HG03342 (cell line): ENCODE measurements around the gene USP21.

Experiments
- ATAC-seq: cut with Tn5 transposase; IDR thresholded peaks from one replicate; pipeline ENCODE4 v1.9.1; 2021; ENCODE audit warnings: mild to moderate bottlenecking, moderate library complexity; ENCODE audit not compliant: unreplicated experiment

Gene USP21

GRCh38 chr1:161166669-161167548 lies 7.6 kb downstream of the USP21 start:
- ATAC-seq, result no peak

- ATAC-seq, result no peak
Observed at GRCh38 chr1:161168906-161169305, 9.6 kb downstream of the USP21 start.

GRCh38 chr1:161171191-161171590 lies 11.9 kb downstream of the USP21 start:
- ATAC-seq, result no peak

GRCh38 chr1:161171696-161172095 lies 12.4 kb downstream of the USP21 start:
- no peak for ATAC-seq

- ATAC-seq, result no peak
Observed at GRCh38 chr1:161172349-161172748, 13.0 kb downstream of the USP21 start.

- no peak for ATAC-seq
Observed at GRCh38 chr1:161172776-161173376, 13.6 kb downstream of the USP21 start.

GRCh38 chr1:161173711-161174110 lies 14.4 kb downstream of the USP21 start:
- no peak for ATAC-seq

- ATAC-seq, result no peak
Observed at GRCh38 chr1:161174911-161175310, 15.6 kb downstream of the USP21 start.

- no peak for ATAC-seq
Observed at GRCh38 chr1:161175771-161176453, 16.6 kb downstream of the USP21 start.

GRCh38 chr1:161176468-161177111 lies 17.3 kb downstream of the USP21 start:
- ATAC-seq, result no peak

GRCh38 chr1:161177112-161177935 lies 18.0 kb downstream of the USP21 start, which contains the start of gene B4GALT3:
B4GALT3 (minus strand) TSS chr1:161177507; CDS start chr1:161176060, 1,447 bp downstream.
- ATAC-seq, result peak; percentile 80

GRCh38 chr1:161177936-161178244 lies 18.6 kb downstream of the USP21 start:
- ATAC-seq, result no peak

GRCh38 chr1:161179698-161180097 lies 20.4 kb downstream of the USP21 start:
- ATAC-seq, result no peak

GRCh38 chr1:161180639-161181038 lies 21.3 kb downstream of the USP21 start:
- ATAC-seq, result no peak

GRCh38 chr1:161182214-161182613 lies 22.9 kb downstream of the USP21 start:
- peak; percentile 43 for ATAC-seq

GRCh38 chr1:161185282-161185682 lies 26.0 kb downstream of the USP21 start:
- peak; percentile 63 for ATAC-seq

- peak; percentile 34 for ATAC-seq
Observed at GRCh38 chr1:161185732-161186311, 26.5 kb downstream of the USP21 start.

GRCh38 chr1:161187311-161187710 lies 28.0 kb downstream of the USP21 start:
- ATAC-seq, result no peak

GRCh38 chr1:161188381-161188780 lies 29.1 kb downstream of the USP21 start:
- ATAC-seq, result no peak

- ATAC-seq, result no peak
Observed at GRCh38 chr1:161189036-161189435, 29.7 kb downstream of the USP21 start.
